HCT116 (cell line): ENCODE data around the gene CMTM8. TPM values are rescaled to one million over a fixed set of nuclear protein-coding genes. Genes with fewer than 3 reads are reported as not detected.

Source experiments
- ATAC-seq: fragments of 200-7000 bp; cut with Tn5 transposase; 2 replicates; pipeline ENCODE4 v1.9.1; 2020; ENCODE audit warnings: mild to moderate bottlenecking, moderate library complexity
- BruUV-seq: library from RNA; stranded (reverse); fragments of 400-500 nt; replicated peaks from 2 replicates; lab custom pipeline; 2021; lab: Mats Ljungman, UMichigan
- CTCF ChIA-PET: fragments of 300-600 bp; sonication (Branson Sonifier 250); formaldehyde crosslinking; loops from one replicate; lab custom pipeline; 2021; ENCODE audit warnings: antibody characterized with exemption; lab: Charles Lee
- POLR2A ChIA-PET: fragments of 300-600, 350-600 bp; sonication (Branson Sonifier 250); formaldehyde crosslinking; loops from one replicate; lab custom pipeline; 2021; ENCODE audit warnings: antibody characterized with exemption; lab: Charles Lee
- RAD21 ChIA-PET, 2 experiments: fragments of 300-600 bp; sonication (Branson Sonifier 250); formaldehyde crosslinking; loops; one replicate each; lab custom pipeline; 2023; ENCODE audit warnings: low total read pairs in 2 of 2; ENCODE audit not compliant: uncharacterized antibody in 2 of 2, unreplicated experiment in 2 of 2, low non-redundant PET in 1 of 2; lab: Charles Lee
- DNase-seq: peaks from one replicate; pipeline ENCODE4 v3.0.0-alpha.2; 2010; ENCODE audit warnings: low read depth, low spot score
- H2AFZ ChIP-seq: fragments of 200-600 bp; shearing (Covaris generic), sonication (generic); 2 replicates; pipeline ENCODE4 v1.6.1; 2017; ENCODE audit warnings: low read depth, mixed run types, mixed read lengths, antibody characterized with exemption, low read length; ENCODE audit not compliant: poor library complexity, severe bottlenecking
- H3K27ac ChIP-seq: 2 replicates; pipeline ENCODE4 v1.5.1; 2012; ENCODE audit warnings: low read depth, low read length
- H3K27me3 ChIP-seq: fragments of 200-600 bp; sonication (generic); 2 replicates; pipeline ENCODE4 v1.6.1; 2016; ENCODE audit warnings: mixed run types, low read length, mixed read lengths; ENCODE audit not compliant: insufficient read depth
- H3K36me3 ChIP-seq, 2 experiments: fragments of 200-500 bp in 1 of 2; fragments of 200-600 bp in 1 of 2; sonication (Bioruptor generic) in 1 of 2; sonication (generic) in 1 of 2; 2 replicates each; pipeline versions ENCODE4 v1.5.1 to v1.6.1; 2014 to 2016; ENCODE audit warnings: low read length in 2 of 2, inconsistent platforms in 1 of 2, mixed read lengths in 1 of 2, mixed run types in 1 of 2; ENCODE audit not compliant: insufficient read depth in 2 of 2, control insufficient read depth in 1 of 2
- H3K4me1 ChIP-seq, 2 experiments: fragments of 200-600 bp in 1 of 2; sonication (generic) in 1 of 2; 2 replicates each; pipeline versions ENCODE4 v1.5.1 to v1.6.1; 2012 to 2017; ENCODE audit warnings: low read length in 2 of 2, inconsistent platforms in 1 of 2, mild to moderate bottlenecking in 1 of 2, mixed read lengths in 1 of 2, mixed run types in 1 of 2, moderate library complexity in 1 of 2; ENCODE audit not compliant: insufficient read depth in 2 of 2, control insufficient read depth in 1 of 2
- H3K4me2 ChIP-seq: fragments of 200-600 bp; sonication (generic); 2 replicates; pipeline ENCODE4 v1.6.1; 2017; ENCODE audit warnings: mixed run types, low read length, mixed read lengths
- H3K4me3 ChIP-seq, 2 experiments: fragments of 200-600 bp in 1 of 2; sonication (generic) in 1 of 2; replicated peaks in 1 of 2; 2 replicates each; pipeline ENCODE4 v1.5.1; 2011 to 2016; ENCODE audit warnings: low read length in 2 of 2, control low read depth in 1 of 2, low read depth in 1 of 2, mild to moderate bottlenecking in 1 of 2, mixed read lengths in 1 of 2, mixed run types in 1 of 2
- H3K79me2 ChIP-seq: fragments of 200-600 bp; sonication (generic); 2 replicates; pipeline ENCODE4 v1.6.1; 2017; ENCODE audit warnings: mild to moderate bottlenecking, mixed run types, low read length, moderate library complexity, mixed read lengths; ENCODE audit not compliant: insufficient read depth
- H3K9ac ChIP-seq: fragments of 200-600 bp; sonication (generic); 2 replicates; pipeline ENCODE4 v1.6.1; 2016; ENCODE audit warnings: low read length, mixed read lengths
- H3K9me2 ChIP-seq: fragments of 200-600 bp; sonication (generic), shearing (Covaris generic); 2 replicates; pipeline ENCODE4 v1.6.1; 2017; ENCODE audit warnings: mixed run types, mild to moderate bottlenecking, moderate library complexity; ENCODE audit not compliant: insufficient read depth
- H3K9me3 ChIP-seq, 2 experiments: fragments of 200-500 bp in 1 of 2; fragments of 200-600 bp in 1 of 2; sonication (Bioruptor generic) in 1 of 2; sonication (generic) in 1 of 2; 2 replicates each; pipeline ENCODE4 v1.6.1; 2014 to 2017; ENCODE audit warnings: low read length in 2 of 2, mixed read lengths in 2 of 2, inconsistent platforms in 1 of 2, low read depth in 1 of 2, mild to moderate bottlenecking in 1 of 2, mixed run types in 1 of 2, moderate library complexity in 1 of 2; ENCODE audit not compliant: control insufficient read depth in 1 of 2, insufficient read depth in 1 of 2
- H4K20me1 ChIP-seq: fragments of 200-600 bp; sonication (generic), shearing (Covaris generic); 2 replicates; pipeline ENCODE4 v1.6.1; 2017; ENCODE audit warnings: mixed run types, mild to moderate bottlenecking, moderate library complexity; ENCODE audit not compliant: insufficient read depth
- CTCF ChIP-seq, 3 experiments: fragments of 200-600 bp in 1 of 3; sonication (generic) in 1 of 3; IDR thresholded peaks in 2 of 3; conservative IDR thresholded peaks in 1 of 3; 2 replicates each; pipeline ENCODE4 v1.5.1; 2012 to 2017; ENCODE audit warnings: low read depth in 2 of 3, low read length in 2 of 3, antibody characterized with exemption in 1 of 3, borderline replicate concordance in 1 of 3, control low read depth in 1 of 3, mild to moderate bottlenecking in 1 of 3, mixed read lengths in 1 of 3, mixed run types in 1 of 3, moderate library complexity in 1 of 3; ENCODE audit not compliant: insufficient read depth in 1 of 3
- JUND ChIP-seq: IDR thresholded peaks from 2 replicates; pipeline ENCODE4 v1.6.1; 2012
- POLR2A ChIP-seq: IDR thresholded peaks from 2 replicates; pipeline ENCODE4 v1.7.0; 2011; ENCODE audit warnings: borderline replicate concordance; ENCODE audit not compliant: insufficient read depth, insufficient read length; ENCODE audit errors: extremely low read depth
- TCF7L2 ChIP-seq: IDR thresholded peaks from 2 replicates; pipeline ENCODE4 v1.7.0; 2011; ENCODE audit warnings: borderline replicate concordance, inconsistent platforms; ENCODE audit not compliant: insufficient read depth, insufficient read length; ENCODE audit errors: extremely low read depth
- ZNF274 ChIP-seq: fragments of 200-500 bp; sonication (Bioruptor generic); IDR thresholded peaks from 2 replicates; pipeline ENCODE4 v1.6.1; 2014; ENCODE audit warnings: mild to moderate bottlenecking, low read depth, low read length, inconsistent platforms
- intact Hi-C: fragments of 100-400 bp; cut with micrococcal nuclease; formaldehyde crosslinking; loops from 2 replicates; pipeline ENCODE4 v1.10.0; 2022
- total RNA-seq: library from RNA; stranded (reverse); gene quantifications from one replicate; pipeline ENCODE4 v1.2.1, GENCODE V29; 2021; ENCODE audit not compliant: unreplicated experiment
- TF ChIP-seq, protein P1 (sequence below): IDR thresholded peaks from 2 replicates; pipeline ENCODE4 v1.6.1; 2012

Gene CMTM8
- total RNA-seq, 1 experiment from 2014 or later: 19.4 TPM

GRCh38 chr3:32336113-32336498 is 97.6 kb downstream of the CMTM8 start:
- CTCF ChIA-PET: no interaction called here

More at GRCh38 chr3:32336113-32336498, 97.6 kb downstream of the CMTM8 start:
- Histone ChIP-seq H3K36me3 (no peaks in the 10 kb centered on the region), H3K9ac (no peak overlapping the region), H3K4me2 (no peak overlapping the region), H2AFZ (no peak overlapping the region), H3K9me2 (no peaks in the 10 kb centered on the region), H3K79me2 (peaks cover 16% of the 10 kb centered on the region), H4K20me1 (no peaks in the 10 kb centered on the region), H3K27me3 (no peaks in the 10 kb centered on the region), H3K27ac (no peak overlapping the region), H3K4me1 (no peaks in the 10 kb centered on the region), H3K9me3 (no peaks in the 10 kb centered on the region), H3K4me3 (no peak overlapping the region)
- ChIA-PET POLR2A (no interaction called here), RAD21 (no interaction called here)
- no peak for ATAC-seq
- DNase-seq: no peak
- no peak for TF ChIP-seq POLR2A
- TF ChIP-seq CTCF (IDR thresholded peaks at IDR 0.05 in 2 of 3, conservative IDR thresholded peaks at IDR 0.05 in 1 of 3; ENCODE audit: borderline replicate concordance in 1 of 3, insufficient read depth in 1 of 3, low read depth in 2 of 3, low read length in 2 of 3): no peak
- no peak for TF ChIP-seq TCF7L2
- no peak for TF ChIP-seq JUND
- TF ChIP-seq, protein P1, sequence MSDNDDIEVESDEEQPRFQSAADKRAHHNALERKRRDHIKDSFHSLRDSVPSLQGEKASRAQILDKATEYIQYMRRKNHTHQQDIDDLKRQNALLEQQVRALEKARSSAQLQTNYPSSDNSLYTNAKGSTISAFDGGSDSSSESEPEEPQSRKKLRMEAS: no peak
- TF ChIP-seq ZNF274: no peak
- no TSS peak for BruUV-seq
- intact Hi-C loops: loop anchor here (10.0 kb wide), 1 partner anchor 1411 kb away; no protein-coding TSS in a partner anchor
